Prostate gland (tissue), 2 donors: ENCODE measurements around the gene IL20. TPM values are rescaled to one million over a fixed set of nuclear protein-coding genes. Genes with fewer than 3 reads are reported as not detected.

Source experiments
- DNase-seq: peaks from one replicate; pipeline ENCODE4 v3.0.0-alpha.2; 2019; ENCODE audit warnings: low spot score
- H3K27ac ChIP-seq, 2 donors: fragments of 200-600 bp; sonication (generic); 2 replicates each; pipeline ENCODE4 v1.5.1; 2017 to 2019
- H3K27me3 ChIP-seq: fragments of 200-600 bp; sonication (generic); replicated peaks from 2 replicates; pipeline ENCODE4 v1.5.1; 2019; ENCODE audit not compliant: insufficient read depth
- H3K36me3 ChIP-seq, 2 donors: fragments of 200-600 bp; sonication (generic); 1 replicate in 1 of 2; 2 replicates in 1 of 2; pipeline versions ENCODE4 v1.5.1 to v1.8.1; 2017 to 2019
- H3K4me1 ChIP-seq: fragments of 200-600 bp; sonication (generic); replicated peaks from 2 replicates; pipeline ENCODE4 v1.5.1; 2019
- H3K4me3 ChIP-seq, 2 donors: fragments of 200-600 bp; sonication (generic); 2 replicates each; pipeline ENCODE4 v1.5.1; 2017 to 2019
- H3K9me3 ChIP-seq: fragments of 200-600 bp; sonication (generic); 2 replicates; pipeline ENCODE4 v1.5.1; 2017
- POLR2A ChIP-seq: fragments of 450-650 bp; IDR thresholded peaks from one replicate; pipeline ENCODE4 v1.6.1; 2016; ENCODE audit warnings: antibody characterized with exemption, mild to moderate bottlenecking
- POLR2AphosphoS5 ChIP-seq: sonication (generic); formaldehyde crosslinking; IDR thresholded peaks from one replicate; pipeline ENCODE4 v1.6.1; 2017; ENCODE audit warnings: antibody characterized with exemption
- WGBS: methylation state at CpG from one replicate; pipeline ENCODE4 v1.1.5; 2018; 5-methylcytosine and 5-hydroxymethylcytosine counted together
- intact Hi-C: fragments of 100-400 bp; cut with DNase I; formaldehyde crosslinking; loops from one replicate; pipeline ENCODE4 v1.14.2; 2022
- total RNA-seq, 2 donors: library from RNA; depleted of rRNA; stranded (reverse); fragments of >200 nt; gene quantifications; one replicate each; pipeline ENCODE4 v1.1.0, GENCODE V29; 2016
- TF ChIP-seq, protein P1 (sequence below), 4 experiments: fragments of 200-600 bp in 2 of 4; fragments of 450-650 bp in 2 of 4; sonication (generic) in 2 of 4; IDR thresholded peaks; 1 replicate in 3 of 4; 2 replicates in 1 of 4; pipeline ENCODE4 v1.5.1; 2016 to 2019; ENCODE audit warnings: antibody characterized with exemption in 4 of 4, mild to moderate bottlenecking in 2 of 4, moderate library complexity in 2 of 4

IL20 gene
- total RNA-seq, 2 donors from 2014 or later = not detected

DNA sequence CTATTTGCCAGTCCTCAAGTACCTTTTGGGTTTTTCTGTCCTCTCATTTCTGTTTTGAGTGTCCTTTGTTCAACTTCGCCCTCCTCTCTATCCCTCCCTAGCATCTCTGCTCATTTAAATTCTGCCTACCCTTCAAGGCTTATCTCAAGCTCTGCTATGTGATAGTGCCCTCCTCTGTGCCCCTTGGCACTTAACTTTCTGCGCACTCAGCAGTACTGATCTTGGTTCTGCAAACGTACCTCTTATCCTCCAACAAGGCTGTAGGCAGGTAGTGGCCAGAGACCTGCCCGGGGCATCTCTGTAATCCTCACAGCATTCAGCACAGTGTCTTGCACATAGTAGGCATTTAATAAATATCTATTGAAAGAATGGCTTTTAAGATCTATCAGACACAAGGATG, 5.3 kb upstream of the IL20 start:
- TF ChIP-seq, protein P1, sequence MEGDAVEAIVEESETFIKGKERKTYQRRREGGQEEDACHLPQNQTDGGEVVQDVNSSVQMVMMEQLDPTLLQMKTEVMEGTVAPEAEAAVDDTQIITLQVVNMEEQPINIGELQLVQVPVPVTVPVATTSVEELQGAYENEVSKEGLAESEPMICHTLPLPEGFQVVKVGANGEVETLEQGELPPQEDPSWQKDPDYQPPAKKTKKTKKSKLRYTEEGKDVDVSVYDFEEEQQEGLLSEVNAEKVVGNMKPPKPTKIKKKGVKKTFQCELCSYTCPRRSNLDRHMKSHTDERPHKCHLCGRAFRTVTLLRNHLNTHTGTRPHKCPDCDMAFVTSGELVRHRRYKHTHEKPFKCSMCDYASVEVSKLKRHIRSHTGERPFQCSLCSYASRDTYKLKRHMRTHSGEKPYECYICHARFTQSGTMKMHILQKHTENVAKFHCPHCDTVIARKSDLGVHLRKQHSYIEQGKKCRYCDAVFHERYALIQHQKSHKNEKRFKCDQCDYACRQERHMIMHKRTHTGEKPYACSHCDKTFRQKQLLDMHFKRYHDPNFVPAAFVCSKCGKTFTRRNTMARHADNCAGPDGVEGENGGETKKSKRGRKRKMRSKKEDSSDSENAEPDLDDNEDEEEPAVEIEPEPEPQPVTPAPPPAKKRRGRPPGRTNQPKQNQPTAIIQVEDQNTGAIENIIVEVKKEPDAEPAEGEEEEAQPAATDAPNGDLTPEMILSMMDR (IDR thresholded peaks at IDR 0.05) = no peak
- TF ChIP-seq POLR2AphosphoS5 (no peak), POLR2A (no peak)
- Histone ChIP-seq H3K36me3 (no peaks in the 10 kb centered on the region), H3K9me3 (no peaks in the 10 kb centered on the region), H3K4me3 (no peak overlapping the region), H3K4me1 (no peaks in the 10 kb centered on the region), H3K27me3 (no peaks in the 10 kb centered on the region), H3K27ac (no peak overlapping the region)
- 90% methylated on average over 4 of the region's 4 CpGs for WGBS
- intact Hi-C loops = no loop called here
- no peak for DNase-seq

DNA sequence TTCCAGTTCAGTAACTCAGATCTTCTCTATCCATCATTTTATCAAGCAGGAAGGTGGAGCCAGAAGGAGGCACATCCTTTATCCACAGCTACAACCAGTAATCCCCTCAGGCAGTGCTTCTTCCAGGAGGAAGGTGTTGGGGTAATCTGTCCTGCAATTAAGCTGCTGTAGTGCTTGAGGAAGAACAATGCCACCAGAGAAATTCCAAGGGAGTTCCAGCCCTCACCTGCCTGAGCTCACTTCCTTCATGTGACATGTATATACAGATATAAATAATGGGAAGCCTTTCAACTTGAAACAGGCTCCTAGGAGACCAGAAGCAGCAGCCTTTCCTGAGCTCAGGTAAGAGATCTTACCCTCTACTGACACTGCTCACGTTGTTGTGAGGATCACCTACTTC, 2.2 kb upstream of the IL20 start:
- intact Hi-C loops = no loop called here
- H3K9me3 ChIP-seq = no peaks in the 10 kb centered on the region
- 33% methylated on average over 1 of the region's 1 CpG for WGBS
- TF ChIP-seq POLR2A (no peak), POLR2AphosphoS5 (no peak)
- TF ChIP-seq, protein P1 (IDR thresholded peaks at IDR 0.05) = no peak
- no peaks in the 10 kb centered on the region for H3K4me1 ChIP-seq
- H3K4me3 ChIP-seq = no peak overlapping the region
- DNase-seq = no peak
- no peak overlapping the region for H3K27ac ChIP-seq
- no peaks in the 10 kb centered on the region for H3K36me3 ChIP-seq
- no peaks in the 10 kb centered on the region for H3K27me3 ChIP-seq

DNA sequence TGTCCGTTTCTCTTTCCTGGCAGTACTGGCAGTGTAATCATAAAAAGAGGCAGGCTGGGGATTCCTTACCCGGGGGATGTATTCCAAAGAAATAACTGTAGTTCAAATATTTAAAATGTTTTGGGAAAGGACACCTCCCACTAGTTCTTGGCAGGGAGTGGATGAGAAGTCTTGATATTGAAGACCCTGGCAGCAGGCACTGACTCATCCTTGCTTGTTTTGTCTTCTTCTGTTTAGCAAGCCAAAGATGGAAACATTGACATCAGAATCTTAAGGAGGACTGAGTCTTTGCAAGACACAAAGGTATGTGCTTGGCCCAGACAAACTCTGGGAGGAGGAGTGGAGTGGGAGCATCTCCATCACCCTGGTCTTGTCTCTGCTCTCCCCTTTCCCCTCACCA, 639 bp downstream of the IL20 start:
- no peak overlapping the region for H3K4me3 ChIP-seq
- H3K36me3 ChIP-seq = no peaks in the 10 kb centered on the region
- TF ChIP-seq, protein P1 (IDR thresholded peaks at IDR 0.05) = no peak
- no peak for TF ChIP-seq POLR2AphosphoS5
- no peak for TF ChIP-seq POLR2A
- DNase-seq = no peak
- H3K4me1 ChIP-seq = no peaks in the 10 kb centered on the region
- H3K27ac ChIP-seq = no peak overlapping the region
- intact Hi-C loops = no loop called here
- H3K9me3 ChIP-seq = no peaks in the 10 kb centered on the region
- WGBS = 35% methylated on average over 2 of the region's 2 CpGs
- no peaks in the 10 kb centered on the region for H3K27me3 ChIP-seq

DNA sequence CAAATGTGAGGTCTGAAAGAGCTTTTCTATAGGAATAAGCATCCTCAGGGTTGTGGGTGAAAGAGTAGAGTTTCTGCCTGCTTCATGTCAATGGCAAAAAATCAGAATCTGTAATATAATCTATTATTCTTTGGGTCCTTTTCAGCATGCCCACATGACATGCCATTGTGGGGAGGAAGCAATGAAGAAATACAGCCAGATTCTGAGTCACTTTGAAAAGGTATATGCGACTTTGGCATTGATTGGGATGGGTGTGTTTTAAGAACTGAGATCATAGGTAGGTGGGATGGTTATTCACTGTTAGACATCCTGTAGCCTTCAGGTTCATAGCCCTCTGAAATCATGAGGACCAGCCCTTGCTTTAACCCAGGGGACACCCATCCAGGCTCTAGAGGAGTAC, 1.8 kb downstream of the IL20 start:
- 84% methylated on average over 1 of the region's 1 CpG for WGBS
- intact Hi-C loops = no loop called here
- TF ChIP-seq, protein P1 (IDR thresholded peaks at IDR 0.05) = no peak
- no peak for TF ChIP-seq POLR2A
- TF ChIP-seq POLR2AphosphoS5 = no peak

DNA sequence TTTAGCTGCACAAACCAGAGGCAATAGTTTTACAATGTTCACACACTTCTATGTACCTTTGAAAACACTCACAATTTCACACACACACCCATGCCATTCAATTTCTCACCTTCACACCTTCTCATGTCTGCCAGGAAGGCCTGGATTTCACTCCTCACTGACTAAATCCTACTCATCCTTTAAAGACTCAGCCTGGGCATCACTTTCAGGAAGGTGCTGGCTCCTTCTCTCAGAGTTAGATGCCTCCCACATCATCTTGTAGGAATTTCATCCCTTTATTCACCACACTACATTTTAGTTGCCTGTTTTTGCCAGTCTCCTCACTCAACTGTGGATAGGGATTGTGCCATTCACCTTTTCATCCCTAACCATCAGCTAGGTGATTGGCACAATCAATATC, 2.3 kb downstream of the IL20 start:
- Histone ChIP-seq H3K27ac (no peak overlapping the region), H3K4me3 (no peak overlapping the region), H3K36me3 (no peaks in the 10 kb centered on the region), H3K27me3 (no peaks in the 10 kb centered on the region), H3K4me1 (no peaks in the 10 kb centered on the region), H3K9me3 (no peaks in the 10 kb centered on the region)
- TF ChIP-seq, protein P1 (IDR thresholded peaks at IDR 0.05) = no peak
- TF ChIP-seq POLR2A = no peak
- DNase-seq = no peak
- intact Hi-C loops = no loop called here

More for the DNA sequence above, 1.8 kb downstream of the IL20 start:
- no peak for DNase-seq
- H3K4me3 ChIP-seq = no peak overlapping the region
- no peaks in the 10 kb centered on the region for H3K27me3 ChIP-seq
- H3K9me3 ChIP-seq = no peaks in the 10 kb centered on the region
- no peak overlapping the region for H3K27ac ChIP-seq
- no peaks in the 10 kb centered on the region for H3K4me1 ChIP-seq
- H3K36me3 ChIP-seq = no peaks in the 10 kb centered on the region
